Hepatocyte (in vitro differentiated cells): ENCODE results near the gene GPATCH8. TPM values are rescaled to one million over a fixed set of nuclear protein-coding genes. Genes with fewer than 3 reads are reported as not detected.
A peak's percentile ranks its signal among the peaks of the same experiment; 100 is the strongest.

Experiments
- DNase-seq: peaks from one replicate; pipeline ENCODE4 v3.0.0-alpha.2; 2016; ENCODE audit warnings: low spot score
- H2AFZ ChIP-seq: fragments of 200-600 bp; sonication (generic); 2 replicates; pipeline ENCODE4 v1.6.0; 2016; ENCODE audit warnings: antibody characterized with exemption, mild to moderate bottlenecking
- H3K27ac ChIP-seq: fragments of 200-600 bp; sonication (generic); 2 replicates; pipeline ENCODE4 v1.5.1; 2016; ENCODE audit warnings: mild to moderate bottlenecking
- H3K27me3 ChIP-seq: fragments of 200-600 bp; sonication (generic); 2 replicates; pipeline ENCODE4 v1.6.1; 2016
- H3K36me3 ChIP-seq: fragments of 200-600 bp; sonication (generic); replicated peaks from 2 replicates; pipeline ENCODE4 v1.5.1; 2016; ENCODE audit warnings: low read depth; ENCODE audit not compliant: insufficient read depth
- H3K4me1 ChIP-seq: fragments of 200-600 bp; sonication (generic); 2 replicates; pipeline ENCODE4 v1.5.1; 2016; ENCODE audit warnings: mild to moderate bottlenecking, moderate library complexity; ENCODE audit not compliant: insufficient read depth
- H3K4me2 ChIP-seq: fragments of 200-600 bp; sonication (generic); 2 replicates; pipeline ENCODE4 v1.6.0; 2016
- H3K4me3 ChIP-seq: fragments of 200-600 bp; sonication (generic); 2 replicates; pipeline ENCODE4 v1.5.1; 2016; ENCODE audit warnings: mild to moderate bottlenecking
- H3K79me2 ChIP-seq: fragments of 200-600 bp; sonication (generic); 2 replicates; pipeline ENCODE4 v1.6.0; 2017; ENCODE audit warnings: mild to moderate bottlenecking
- H3K9me2 ChIP-seq: fragments of 200-600 bp; sonication (generic); replicated peaks from 2 replicates; pipeline ENCODE4 v1.6.0; 2017; ENCODE audit warnings: mild to moderate bottlenecking; ENCODE audit not compliant: insufficient read depth
- H3K9me3 ChIP-seq: fragments of 200-600 bp; sonication (generic); 2 replicates; pipeline ENCODE4 v1.5.1; 2016; ENCODE audit warnings: low read depth, mild to moderate bottlenecking
- H4K20me1 ChIP-seq: fragments of 200-600 bp; sonication (generic); 2 replicates; pipeline ENCODE4 v1.6.0; 2016; ENCODE audit warnings: mild to moderate bottlenecking; ENCODE audit not compliant: insufficient read depth, poor library complexity, severe bottlenecking
- EZH2 ChIP-seq: fragments of 200-600 bp; sonication (generic); IDR thresholded peaks from 2 replicates; pipeline ENCODE4 v1.6.1; 2016; ENCODE audit warnings: antibody characterized with exemption, mild to moderate bottlenecking, borderline replicate concordance
- EZH2phosphoT487 ChIP-seq: fragments of 200-600 bp; sonication (generic); IDR thresholded peaks from one replicate; pipeline ENCODE4 v1.6.1; 2018; ENCODE audit warnings: antibody characterized with exemption, mild to moderate bottlenecking, low read depth, moderate library complexity; ENCODE audit not compliant: unreplicated experiment, severe bottlenecking
- WGBS: methylation state at CpG from one replicate; pipeline ENCODE4 v1.1.6; 2016; ENCODE audit warnings: low lambda C conversion rate; ENCODE audit errors: missing lambda C conversion rate; 5-methylcytosine and 5-hydroxymethylcytosine counted together
- polyA plus RNA-seq: library from polyadenylated mRNA; unstranded; fragments of >200 nt; fragmentation: Nextera tagmentation; extraction: Ambion mirVana; gene quantifications from 2 replicates; pipeline ENCODE4 v1.2.1, GENCODE V29; 2016
- total RNA-seq: library from RNA; depleted of rRNA; stranded (reverse); fragments of >200 nt; gene quantifications from 2 replicates; pipeline ENCODE4 v1.2.3, GENCODE V29; 2014
- TF ChIP-seq, protein P1 (sequence below): fragments of 200-600 bp; sonication (generic); IDR thresholded peaks from 2 replicates; pipeline ENCODE4 v1.5.1; 2016; ENCODE audit warnings: antibody characterized with exemption, mild to moderate bottlenecking; ENCODE audit not compliant: poor library complexity

Gene GPATCH8
- total and polyA plus RNA-seq, 2 experiments from 2014 or later, result 30.0 to 42.1 TPM

DNA sequence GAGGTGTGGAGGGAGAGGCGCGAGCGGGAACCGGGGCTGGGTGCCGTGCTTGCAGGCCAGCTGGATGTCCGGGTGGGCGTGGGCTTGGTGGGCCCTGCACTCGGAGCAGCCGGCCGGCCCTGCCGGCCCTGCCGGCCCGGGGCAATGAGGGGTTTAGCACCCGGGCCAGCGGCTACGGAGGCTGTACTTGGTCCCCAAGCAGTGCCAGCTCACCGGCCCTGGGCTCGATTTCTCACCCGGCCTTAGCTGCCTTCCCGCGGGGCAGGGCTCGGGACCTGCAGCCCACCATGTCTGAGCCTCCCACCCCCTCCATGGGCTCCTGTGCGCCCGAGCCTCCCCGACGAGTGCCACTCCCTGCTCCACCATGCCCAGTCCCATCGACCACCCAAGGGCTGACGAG, 24.7 kb upstream of the GPATCH8 start:
- Histone ChIP-seq H3K4me2 (no peak overlapping the region), H3K9me2 (no peaks in the 10 kb centered on the region), H3K4me3 (no peak overlapping the region), H3K79me2 (no peaks in the 10 kb centered on the region), H3K27me3 (no peaks in the 10 kb centered on the region), H3K27ac (no peak overlapping the region), H4K20me1 (no peaks in the 10 kb centered on the region), H3K9me3 (no peaks in the 10 kb centered on the region), H2AFZ (no peak overlapping the region), H3K36me3 (no peaks in the 10 kb centered on the region), H3K4me1 (no peaks in the 10 kb centered on the region)
- 97% methylated on average over 18 of the region's 28 CpGs for WGBS
- TF ChIP-seq, protein P1, sequence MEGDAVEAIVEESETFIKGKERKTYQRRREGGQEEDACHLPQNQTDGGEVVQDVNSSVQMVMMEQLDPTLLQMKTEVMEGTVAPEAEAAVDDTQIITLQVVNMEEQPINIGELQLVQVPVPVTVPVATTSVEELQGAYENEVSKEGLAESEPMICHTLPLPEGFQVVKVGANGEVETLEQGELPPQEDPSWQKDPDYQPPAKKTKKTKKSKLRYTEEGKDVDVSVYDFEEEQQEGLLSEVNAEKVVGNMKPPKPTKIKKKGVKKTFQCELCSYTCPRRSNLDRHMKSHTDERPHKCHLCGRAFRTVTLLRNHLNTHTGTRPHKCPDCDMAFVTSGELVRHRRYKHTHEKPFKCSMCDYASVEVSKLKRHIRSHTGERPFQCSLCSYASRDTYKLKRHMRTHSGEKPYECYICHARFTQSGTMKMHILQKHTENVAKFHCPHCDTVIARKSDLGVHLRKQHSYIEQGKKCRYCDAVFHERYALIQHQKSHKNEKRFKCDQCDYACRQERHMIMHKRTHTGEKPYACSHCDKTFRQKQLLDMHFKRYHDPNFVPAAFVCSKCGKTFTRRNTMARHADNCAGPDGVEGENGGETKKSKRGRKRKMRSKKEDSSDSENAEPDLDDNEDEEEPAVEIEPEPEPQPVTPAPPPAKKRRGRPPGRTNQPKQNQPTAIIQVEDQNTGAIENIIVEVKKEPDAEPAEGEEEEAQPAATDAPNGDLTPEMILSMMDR, result no peak
- no peak for DNase-seq

DNA sequence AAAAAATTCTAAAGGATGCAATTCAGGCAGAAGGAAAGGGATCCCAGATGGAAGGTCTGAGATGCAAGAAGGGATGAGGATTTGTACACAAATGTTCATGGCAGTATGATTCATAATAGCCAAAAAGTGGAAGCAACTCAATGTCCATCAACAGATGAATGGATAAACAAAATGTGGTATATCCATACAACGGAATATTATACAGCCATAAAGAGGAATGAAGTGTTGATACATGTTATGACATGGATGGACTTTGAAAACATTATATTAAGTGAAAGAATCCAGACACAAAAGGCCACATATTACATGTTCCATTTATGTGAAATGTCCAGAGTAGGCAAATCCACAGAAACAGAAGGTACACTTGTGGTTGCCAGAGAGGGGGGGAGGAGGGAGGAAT, 23.9 kb upstream of the GPATCH8 start:
- no peak overlapping the region for H3K4me3 ChIP-seq
- no peaks in the 10 kb centered on the region for H3K9me2 ChIP-seq
- H3K4me2 ChIP-seq, result no peak overlapping the region
- no peaks in the 10 kb centered on the region for H3K9me3 ChIP-seq
- no peaks in the 10 kb centered on the region for H3K36me3 ChIP-seq
- H3K27ac ChIP-seq, result no peak overlapping the region
- H3K79me2 ChIP-seq, result no peaks in the 10 kb centered on the region
- TF ChIP-seq, protein P1, result no peak
- no peak for TF ChIP-seq EZH2
- no peaks in the 10 kb centered on the region for H4K20me1 ChIP-seq
- no peaks in the 10 kb centered on the region for H3K27me3 ChIP-seq
- WGBS, result 96% methylated on average over 1 of the region's 1 CpG
- H3K4me1 ChIP-seq, result no peaks in the 10 kb centered on the region
- DNase-seq, result no peak
- no peak overlapping the region for H2AFZ ChIP-seq

DNA sequence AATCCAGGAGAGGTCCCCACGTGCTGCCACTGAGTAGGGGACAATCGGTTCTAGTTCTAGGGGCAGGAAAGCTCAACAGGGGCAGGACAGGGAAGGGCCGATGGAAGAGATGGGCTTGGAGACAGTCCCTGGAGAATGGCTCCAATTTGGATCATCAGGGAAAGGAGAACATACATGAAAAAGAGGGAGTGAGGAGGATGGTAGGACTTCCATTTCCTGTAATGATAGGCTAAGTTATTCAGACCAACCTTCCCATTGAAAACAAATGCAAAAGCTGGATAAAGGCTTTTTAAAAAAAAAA, 20.4 kb upstream of the GPATCH8 start:
- Histone ChIP-seq H2AFZ (no peak overlapping the region), H3K36me3 (no peaks in the 10 kb centered on the region), H3K4me1 (no peaks in the 10 kb centered on the region), H3K4me3 (no peak overlapping the region), H3K9me3 (no peaks in the 10 kb centered on the region), H3K27ac (no peak overlapping the region), H4K20me1 (no peaks in the 10 kb centered on the region), H3K79me2 (no peaks in the 10 kb centered on the region), H3K27me3 (no peaks in the 10 kb centered on the region), H3K9me2 (no peaks in the 10 kb centered on the region), H3K4me2 (no peak overlapping the region)
- DNase-seq, result no peak
- no peak for TF ChIP-seq EZH2phosphoT487
- no peak for TF ChIP-seq EZH2
- TF ChIP-seq, protein P1, result no peak
- WGBS, result 63% methylated on average over 3 of the region's 3 CpGs

DNA sequence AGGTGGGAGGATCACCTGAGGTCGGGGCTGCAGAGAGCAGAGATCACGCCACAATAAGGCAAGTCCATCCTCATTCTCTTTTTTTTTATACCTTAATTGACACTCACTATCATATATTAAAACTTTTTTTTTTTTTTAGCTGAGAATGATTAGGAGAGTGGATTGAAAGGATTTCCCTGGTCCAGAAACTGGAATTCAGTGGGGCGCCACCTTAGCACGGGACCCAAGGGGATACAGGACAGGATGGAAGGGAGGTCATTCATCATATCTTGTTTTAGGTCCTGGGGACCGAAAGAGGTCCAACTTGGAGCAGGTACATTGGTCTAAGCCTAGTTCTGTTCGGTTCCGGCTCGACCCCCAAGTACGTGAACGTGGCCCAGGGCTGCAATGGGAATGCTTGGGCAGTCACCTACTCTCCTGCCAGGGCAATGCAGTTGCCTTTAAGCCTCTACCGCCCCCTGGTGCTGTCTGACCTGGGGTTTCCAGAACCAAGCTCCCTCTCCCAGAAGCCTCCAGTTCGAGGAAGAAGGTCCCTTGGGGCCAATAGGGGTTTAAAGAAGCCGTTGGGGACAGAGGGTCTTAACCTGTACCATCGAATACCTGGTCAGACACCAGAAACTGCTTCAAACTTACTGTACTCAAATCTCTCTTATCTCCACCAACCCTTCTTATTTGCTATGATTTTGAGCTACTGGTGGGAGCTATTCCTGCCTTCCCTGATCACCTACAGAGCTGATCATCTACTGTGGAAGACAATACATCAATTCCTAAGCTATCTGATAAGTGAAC, 19.9 kb upstream of the GPATCH8 start:
- H2AFZ ChIP-seq, result peak overlapping the region; percentile 31
- H3K36me3 ChIP-seq, result no peaks in the 10 kb centered on the region
- peak; percentile 74 for DNase-seq
- TF ChIP-seq EZH2 (no peak), EZH2phosphoT487 (no peak)
- TF ChIP-seq, protein P1, result peak; percentile 47
- H4K20me1 ChIP-seq, result no peaks in the 10 kb centered on the region
- no peak overlapping the region for H3K27ac ChIP-seq
- H3K9me2 ChIP-seq, result no peaks in the 10 kb centered on the region
- no peaks in the 10 kb centered on the region for H3K27me3 ChIP-seq
- no peaks in the 10 kb centered on the region for H3K79me2 ChIP-seq
- no peaks in the 10 kb centered on the region for H3K9me3 ChIP-seq
- no peak overlapping the region for H3K4me3 ChIP-seq
- no peaks in the 10 kb centered on the region for H3K4me1 ChIP-seq
- WGBS, result 69% methylated on average over 14 of the region's 14 CpGs
- H3K4me2 ChIP-seq, result no peak overlapping the region
